ENCODE data around the gene SMIM21. TPM values are rescaled to one million over a fixed set of nuclear protein-coding genes. Genes with fewer than 3 reads are reported as not detected.

The SMIM21 gene
- total and polyA plus RNA-seq, 2 experiments from 2014 or later, result not detected

- WGBS, 2 experiments (ENCODE audit: low coverage in 1 of 2, low lambda C conversion rate in 2 of 2, missing lambda C conversion rate in 2 of 2), result 79 to 81% methylated on average over 4 of the region's 4 CpGs
- Histone ChIP-seq H4K20me1 (ENCODE audit: insufficient read depth) (no peaks in the 10 kb centered on the region), H3K79me2 (ENCODE audit: insufficient read depth) (no peaks in the 10 kb centered on the region), H3K9ac (no peak overlapping the region), H3F3A (ENCODE audit: insufficient read depth) (no peaks in the 10 kb centered on the region), H3K9me3 (ENCODE audit: low read depth) (no peaks in the 10 kb centered on the region), H3K27ac (no peak overlapping the region), H3K4me1 (ENCODE audit: insufficient read depth) (no peaks in the 10 kb centered on the region), H3K36me3 (ENCODE audit: low read depth) (no peaks in the 10 kb centered on the region), H3K4me3 (no peak overlapping the region), H3K27me3 (replicated peaks; ENCODE audit: insufficient read depth) (peaks cover 3% of the 10 kb centered on the region), H3K9me2 (ENCODE audit: insufficient read depth) (no peaks in the 10 kb centered on the region), H2AFZ (no peak overlapping the region), H3K4me2 (ENCODE audit: unreplicated experiment) (no peak overlapping the region)
- in situ Hi-C loops (cut with MboI), result no loop called here
- no peak for DNase-seq
- TF ChIP-seq EZH2 (IDR thresholded peaks at IDR 0.05; ENCODE audit: insufficient read depth, poor library complexity, severe bottlenecking), result no peak
These were observed 987 bp upstream of the SMIM21 start for GRCh38 chr18:75428490-75428889.

- no peak overlapping the region for H3K4me2 ChIP-seq (ENCODE audit: unreplicated experiment)
- H3K4me3 ChIP-seq, result no peak overlapping the region
- no peaks in the 10 kb centered on the region for H3K4me1 ChIP-seq (ENCODE audit: insufficient read depth)
- no peak overlapping the region for H3K9ac ChIP-seq
- DNase-seq, result peak; percentile 14
- H4K20me1 ChIP-seq (ENCODE audit: insufficient read depth), result no peaks in the 10 kb centered on the region
- H3F3A ChIP-seq (ENCODE audit: insufficient read depth), result no peaks in the 10 kb centered on the region
- TF ChIP-seq EZH2phosphoT487 (IDR thresholded peaks at IDR 0.05; ENCODE audit: insufficient read depth, low read depth), result no peak
- TF ChIP-seq EZH2 (IDR thresholded peaks at IDR 0.05; ENCODE audit: insufficient read depth, poor library complexity, severe bottlenecking), result no peak
- H3K27ac ChIP-seq, result no peak overlapping the region
- no peak overlapping the region for H2AFZ ChIP-seq
- no peaks in the 10 kb centered on the region for H3K9me3 ChIP-seq (ENCODE audit: low read depth)
- H3K9me2 ChIP-seq (ENCODE audit: insufficient read depth), result no peaks in the 10 kb centered on the region
- no peaks in the 10 kb centered on the region; the same call in 1 of the 2 replicates for H3K27me3 ChIP-seq (replicated peaks; ENCODE audit: insufficient read depth)
- H3K79me2 ChIP-seq (ENCODE audit: insufficient read depth), result no peaks in the 10 kb centered on the region
- in situ Hi-C loops (cut with MboI), result loop anchor here (5.0 kb wide), 1 partner anchor 50 kb away; no protein-coding TSS in a partner anchor
- WGBS, 2 experiments (ENCODE audit: low coverage in 1 of 2, low lambda C conversion rate in 2 of 2, missing lambda C conversion rate in 2 of 2), result 38 to 54% methylated on average over 1 of the region's 1 CpG
- no peaks in the 10 kb centered on the region for H3K36me3 ChIP-seq (ENCODE audit: low read depth)
These were observed 5.1 kb downstream of the SMIM21 start for GRCh38 chr18:75422341-75422910.

- Histone ChIP-seq H2AFZ (no peak overlapping the region), H3K9me2 (ENCODE audit: insufficient read depth) (no peaks in the 10 kb centered on the region), H3K36me3 (ENCODE audit: low read depth) (no peaks in the 10 kb centered on the region), H3K4me3 (no peak overlapping the region), H3F3A (ENCODE audit: insufficient read depth) (no peaks in the 10 kb centered on the region), H3K9me3 (ENCODE audit: low read depth) (no peaks in the 10 kb centered on the region), H3K79me2 (ENCODE audit: insufficient read depth) (no peaks in the 10 kb centered on the region), H3K9ac (no peak overlapping the region), H4K20me1 (ENCODE audit: insufficient read depth) (no peaks in the 10 kb centered on the region), H3K27me3 (replicated peaks; ENCODE audit: insufficient read depth) (no peaks in the 10 kb centered on the region; the same call in 1 of the 2 replicates), H3K27ac (no peak overlapping the region), H3K4me1 (ENCODE audit: insufficient read depth) (no peaks in the 10 kb centered on the region), H3K4me2 (ENCODE audit: unreplicated experiment) (no peak overlapping the region)
- WGBS, 2 experiments (ENCODE audit: low coverage in 1 of 2, low lambda C conversion rate in 2 of 2, missing lambda C conversion rate in 2 of 2), result 76 to 87% methylated on average over 3 of the region's 3 CpGs
- in situ Hi-C loops (cut with MboI), result loop anchor here (5.0 kb wide), 1 partner anchor 51 kb away; no protein-coding TSS in a partner anchor
- TF ChIP-seq EZH2 (IDR thresholded peaks at IDR 0.05; ENCODE audit: insufficient read depth, poor library complexity, severe bottlenecking) (no peak), EZH2phosphoT487 (IDR thresholded peaks at IDR 0.05; ENCODE audit: insufficient read depth, low read depth) (no peak)
- DNase-seq, result no peak
These were observed 5.8 kb downstream of the SMIM21 start for GRCh38 chr18:75421656-75422055.

- H3K9me3 ChIP-seq (ENCODE audit: low read depth), result no peaks in the 10 kb centered on the region
- 63 to 64% methylated on average over 10 of the region's 10 CpGs for WGBS, 2 experiments (ENCODE audit: low coverage in 1 of 2, low lambda C conversion rate in 2 of 2, missing lambda C conversion rate in 2 of 2)
- no peaks in the 10 kb centered on the region for H3F3A ChIP-seq (ENCODE audit: insufficient read depth)
- no peak overlapping the region for H3K9ac ChIP-seq
- H3K4me2 ChIP-seq (ENCODE audit: unreplicated experiment), result no peak overlapping the region
- H3K9me2 ChIP-seq (ENCODE audit: insufficient read depth), result no peaks in the 10 kb centered on the region
- no peak overlapping the region for H3K27ac ChIP-seq
- no peak for DNase-seq
- in situ Hi-C loops (cut with MboI), result no loop called here
- no peak overlapping the region for H3K4me3 ChIP-seq
- no peaks in the 10 kb centered on the region for H3K79me2 ChIP-seq (ENCODE audit: insufficient read depth)
- H4K20me1 ChIP-seq (ENCODE audit: insufficient read depth), result no peaks in the 10 kb centered on the region
- H3K4me1 ChIP-seq (ENCODE audit: insufficient read depth), result no peaks in the 10 kb centered on the region
- H3K27me3 ChIP-seq (replicated peaks; ENCODE audit: insufficient read depth), result no peaks in the 10 kb centered on the region; the same call in 1 of the 2 replicates
- TF ChIP-seq EZH2phosphoT487 (IDR thresholded peaks at IDR 0.05; ENCODE audit: insufficient read depth, low read depth) (no peak), EZH2 (IDR thresholded peaks at IDR 0.05; ENCODE audit: insufficient read depth, poor library complexity, severe bottlenecking) (no peak)
- H2AFZ ChIP-seq, result no peak overlapping the region
- no peaks in the 10 kb centered on the region for H3K36me3 ChIP-seq (ENCODE audit: low read depth)
These were observed 9.1 kb downstream of the SMIM21 start for GRCh38 chr18:75418293-75419005.

Measured in GM23248 (cell line).